GM12878 (cell line): ENCODE results near the gene ME2. TPM values are rescaled to one million over a fixed set of nuclear protein-coding genes. Genes with fewer than 3 reads are reported as not detected.

Experiments
- ATF7 ChIP-seq: fragments of 450-650 bp; IDR thresholded peaks from 2 replicates; pipeline ENCODE4 v1.6.1; 2016; ENCODE audit warnings: low read depth, mild to moderate bottlenecking
- BCL11A ChIP-seq: IDR thresholded peaks from 2 replicates; pipeline ENCODE4 v1.6.1; 2011; ENCODE audit warnings: low read depth, low read length
- CHD2 ChIP-seq: IDR thresholded peaks from 2 replicates; pipeline ENCODE4 v1.6.1; 2011; ENCODE audit warnings: low read depth, low read length, improper control_type of control experiment, borderline replicate concordance
- CREM ChIP-seq: IDR thresholded peaks from 2 replicates; pipeline ENCODE4 v1.6.1; 2014; ENCODE audit warnings: antibody characterized with exemption, low read depth
- EGR1 ChIP-seq, 2 experiments: IDR thresholded peaks; 1 replicate in 1 of 2; 2 replicates in 1 of 2; pipeline ENCODE4 v1.6.1; 2011 to 2012; ENCODE audit warnings: low read depth in 2 of 2, low read length in 2 of 2, borderline replicate concordance in 1 of 2, mild to moderate bottlenecking in 1 of 2, moderate library complexity in 1 of 2
- EZH2 ChIP-seq: IDR thresholded peaks from 2 replicates; pipeline ENCODE4 v1.6.1; 2012; ENCODE audit warnings: low read depth, mild to moderate bottlenecking, control low read depth, inconsistent platforms, low read length, borderline replicate concordance; ENCODE audit not compliant: control insufficient read depth
- GATAD2B ChIP-seq: fragments of 450-650 bp; conservative IDR thresholded peaks from 2 replicates; pipeline ENCODE4 v1.6.1; 2017; ENCODE audit warnings: low read depth, mild to moderate bottlenecking, moderate library complexity
- KDM1A ChIP-seq: fragments of 200-600 bp; sonication (generic); IDR thresholded peaks from 2 replicates; pipeline ENCODE4 v1.6.1; 2016; ENCODE audit warnings: borderline replicate concordance
- KLF5 ChIP-seq: fragments of 450-650 bp; IDR thresholded peaks from 2 replicates; pipeline ENCODE4 v1.6.1; 2014; ENCODE audit warnings: mild to moderate bottlenecking; ENCODE audit not compliant: partially characterized antibody
- MTA3 ChIP-seq: IDR thresholded peaks from 2 replicates; pipeline ENCODE4 v1.6.1; 2012; ENCODE audit warnings: low read length, inconsistent platforms, borderline replicate concordance
- NFIC ChIP-seq: IDR thresholded peaks from 2 replicates; pipeline ENCODE4 v1.6.1; 2012; ENCODE audit warnings: low read depth, mild to moderate bottlenecking, inconsistent platforms, low read length, moderate library complexity
- SMAD1 ChIP-seq: fragments of 450-650 bp; IDR thresholded peaks from 2 replicates; pipeline ENCODE4 v1.6.1; 2018; ENCODE audit warnings: mild to moderate bottlenecking, low read depth; ENCODE audit not compliant: partially characterized antibody
- TAF1 ChIP-seq: IDR thresholded peaks from 2 replicates; pipeline ENCODE4 v1.6.1; 2011; ENCODE audit warnings: mild to moderate bottlenecking, low read depth, low read length, borderline replicate concordance
- TCF3 ChIP-seq: IDR thresholded peaks from 2 replicates; pipeline ENCODE4 v1.6.1; 2012; ENCODE audit warnings: low read depth, mild to moderate bottlenecking, low read length, borderline replicate concordance; ENCODE audit not compliant: insufficient read depth
- WRNIP1 ChIP-seq: IDR thresholded peaks from 2 replicates; pipeline ENCODE4 v1.6.1; 2011; ENCODE audit warnings: low read depth, low read length, improper control_type of control experiment, borderline replicate concordance
- ZNF207 ChIP-seq: fragments of 450-650 bp; IDR thresholded peaks from 2 replicates; pipeline ENCODE4 v1.6.1; 2014; ENCODE audit warnings: antibody characterized with exemption, mild to moderate bottlenecking, borderline replicate concordance
- ZSCAN29 ChIP-seq: fragments of 450-650 bp; IDR thresholded peaks from 2 replicates; pipeline ENCODE4 v1.6.1; 2017; ENCODE audit warnings: mild to moderate bottlenecking, moderate library complexity
- polyA plus RNA-seq, 11 experiments: library from polyadenylated mRNA; depleted of rRNA in 4 of 11; unstranded in 6 of 11; stranded (reverse) in 5 of 11; fragments of >200 nt; fragmentation: Nextera tagmentation in 4 of 11; fragmentation: Illumina TruSeq in 1 of 11; extraction: Ambion mirVana in 4 of 11; extraction: Trizol in 1 of 11; gene quantifications; 1 replicate in 1 of 11; 2 replicates in 10 of 11; pipeline versions ENCODE4 v1.2.1 to v1.2.3, GENCODE V29; 2011 to 2016; ENCODE audit warnings: inconsistent platforms in 2 of 11, missing spikeins in 2 of 11, low read depth in 1 of 11
- total RNA-seq, 4 experiments: library from RNA; depleted of rRNA in 3 of 4; stranded (reverse); fragments of >200 nt in 3 of 4; fragmentation: Illumina TruSeq in 1 of 4; extraction: Trizol in 1 of 4; gene quantifications; 2 replicates each; pipeline versions ENCODE4 v1.2.1 to v1.2.3, GENCODE V29; 2013 to 2021
- TF ChIP-seq, protein P1 (sequence below): fragments of 450-650 bp; formaldehyde crosslinking; IDR thresholded peaks from 2 replicates; pipeline ENCODE4 v1.5.0; 2022; ENCODE audit warnings: mild to moderate bottlenecking, missing genetic modification characterization
- TF ChIP-seq, protein P2 (sequence below): fragments of 450-650 bp; IDR thresholded peaks from 2 replicates; pipeline ENCODE4 v1.6.1; 2017; ENCODE audit warnings: borderline replicate concordance
- TF ChIP-seq, protein P3 (sequence below): IDR thresholded peaks from 2 replicates; pipeline ENCODE4 v1.6.1; 2012; ENCODE audit warnings: low read depth, low read length, improper control_type of control experiment
- TF ChIP-seq, protein P4 (sequence below): fragments of 450-650 bp; IDR thresholded peaks from 2 replicates; pipeline ENCODE4 v1.6.1; 2018; ENCODE audit warnings: borderline replicate concordance, mild to moderate bottlenecking; ENCODE audit not compliant: partially characterized antibody
- TF ChIP-seq, protein P5 (sequence below): IDR thresholded peaks from 2 replicates; pipeline ENCODE4 v1.6.1; 2011; ENCODE audit warnings: borderline replicate concordance, low read depth, mild to moderate bottlenecking, moderate library complexity, low read length; ENCODE audit not compliant: insufficient read depth, poor library complexity, severe bottlenecking

Gene ME2
- total and polyA plus RNA-seq, 10 of the 15 experiments (the other 5 are each of a cell fraction or from before 2014, with no cell fraction given): 41.3 to 155 (median 133) TPM

DNA sequence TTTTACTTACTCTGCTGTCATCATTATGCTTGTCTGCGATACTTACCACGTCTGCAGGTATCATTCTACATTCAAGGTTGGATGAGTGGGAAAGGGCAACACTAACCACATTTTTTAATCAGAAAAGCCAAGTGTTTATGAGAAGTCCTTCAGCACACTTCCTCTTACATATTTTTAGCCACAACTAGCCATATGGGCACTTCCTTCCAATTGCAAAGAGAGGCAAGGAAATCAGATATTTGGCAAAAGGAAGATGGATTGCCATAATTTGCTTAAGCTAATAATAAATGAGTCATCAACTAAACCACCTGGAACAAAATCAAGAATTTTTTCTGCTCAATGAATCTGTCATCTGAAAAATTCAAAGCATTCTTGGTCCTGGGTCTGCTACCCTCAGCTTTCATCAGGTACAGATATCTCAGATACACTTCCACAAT, 42.4 kb upstream of the ME2 start (continued):
- TF ChIP-seq, protein P1, sequence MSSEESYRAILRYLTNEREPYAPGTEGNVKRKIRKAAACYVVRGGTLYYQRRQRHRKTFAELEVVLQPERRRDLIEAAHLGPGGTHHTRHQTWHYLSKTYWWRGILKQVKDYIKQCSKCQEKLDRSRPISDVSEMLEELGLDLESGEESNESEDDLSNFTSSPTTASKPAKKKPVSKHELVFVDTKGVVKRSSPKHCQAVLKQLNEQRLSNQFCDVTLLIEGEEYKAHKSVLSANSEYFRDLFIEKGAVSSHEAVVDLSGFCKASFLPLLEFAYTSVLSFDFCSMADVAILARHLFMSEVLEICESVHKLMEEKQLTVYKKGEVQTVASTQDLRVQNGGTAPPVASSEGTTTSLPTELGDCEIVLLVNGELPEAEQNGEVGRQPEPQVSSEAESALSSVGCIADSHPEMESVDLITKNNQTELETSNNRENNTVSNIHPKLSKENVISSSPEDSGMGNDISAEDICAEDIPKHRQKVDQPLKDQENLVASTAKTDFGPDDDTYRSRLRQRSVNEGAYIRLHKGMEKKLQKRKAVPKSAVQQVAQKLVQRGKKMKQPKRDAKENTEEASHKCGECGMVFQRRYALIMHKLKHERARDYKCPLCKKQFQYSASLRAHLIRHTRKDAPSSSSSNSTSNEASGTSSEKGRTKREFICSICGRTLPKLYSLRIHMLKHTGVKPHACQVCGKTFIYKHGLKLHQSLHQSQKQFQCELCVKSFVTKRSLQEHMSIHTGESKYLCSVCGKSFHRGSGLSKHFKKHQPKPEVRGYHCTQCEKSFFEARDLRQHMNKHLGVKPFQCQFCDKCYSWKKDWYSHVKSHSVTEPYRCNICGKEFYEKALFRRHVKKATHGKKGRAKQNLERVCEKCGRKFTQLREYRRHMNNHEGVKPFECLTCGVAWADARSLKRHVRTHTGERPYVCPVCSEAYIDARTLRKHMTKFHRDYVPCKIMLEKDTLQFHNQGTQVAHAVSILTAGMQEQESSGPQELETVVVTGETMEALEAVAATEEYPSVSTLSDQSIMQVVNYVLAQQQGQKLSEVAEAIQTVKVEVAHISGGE (CRISPR knock-in tag): no peak
- TF ChIP-seq BCL11A (no peak), KDM1A (no peak), CREM (no peak), SMAD1 (no peak), TAF1 (no peak), TCF3 (no peak), ZNF207 (no peak), CHD2 (no peak), GATAD2B (no peak), WRNIP1 (no peak), MTA3 (no peak), EGR1 (IDR thresholded peaks at IDR 0.05; ENCODE audit: borderline replicate concordance in 1 of 2, low read depth in 2 of 2, low read length in 2 of 2) (no peak), ZSCAN29 (no peak), KLF5 (no peak), ATF7 (peak; percentile 73), EZH2 (no peak), NFIC (no peak)
- TF ChIP-seq, protein P2, sequence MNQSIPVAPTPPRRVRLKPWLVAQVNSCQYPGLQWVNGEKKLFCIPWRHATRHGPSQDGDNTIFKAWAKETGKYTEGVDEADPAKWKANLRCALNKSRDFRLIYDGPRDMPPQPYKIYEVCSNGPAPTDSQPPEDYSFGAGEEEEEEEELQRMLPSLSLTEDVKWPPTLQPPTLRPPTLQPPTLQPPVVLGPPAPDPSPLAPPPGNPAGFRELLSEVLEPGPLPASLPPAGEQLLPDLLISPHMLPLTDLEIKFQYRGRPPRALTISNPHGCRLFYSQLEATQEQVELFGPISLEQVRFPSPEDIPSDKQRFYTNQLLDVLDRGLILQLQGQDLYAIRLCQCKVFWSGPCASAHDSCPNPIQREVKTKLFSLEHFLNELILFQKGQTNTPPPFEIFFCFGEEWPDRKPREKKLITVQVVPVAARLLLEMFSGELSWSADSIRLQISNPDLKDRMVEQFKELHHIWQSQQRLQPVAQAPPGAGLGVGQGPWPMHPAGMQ: no peak
- TF ChIP-seq, protein P3, sequence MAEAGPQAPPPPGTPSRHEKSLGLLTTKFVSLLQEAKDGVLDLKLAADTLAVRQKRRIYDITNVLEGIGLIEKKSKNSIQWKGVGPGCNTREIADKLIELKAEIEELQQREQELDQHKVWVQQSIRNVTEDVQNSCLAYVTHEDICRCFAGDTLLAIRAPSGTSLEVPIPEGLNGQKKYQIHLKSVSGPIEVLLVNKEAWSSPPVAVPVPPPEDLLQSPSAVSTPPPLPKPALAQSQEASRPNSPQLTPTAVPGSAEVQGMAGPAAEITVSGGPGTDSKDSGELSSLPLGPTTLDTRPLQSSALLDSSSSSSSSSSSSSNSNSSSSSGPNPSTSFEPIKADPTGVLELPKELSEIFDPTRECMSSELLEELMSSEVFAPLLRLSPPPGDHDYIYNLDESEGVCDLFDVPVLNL: no peak
- TF ChIP-seq, protein P4, sequence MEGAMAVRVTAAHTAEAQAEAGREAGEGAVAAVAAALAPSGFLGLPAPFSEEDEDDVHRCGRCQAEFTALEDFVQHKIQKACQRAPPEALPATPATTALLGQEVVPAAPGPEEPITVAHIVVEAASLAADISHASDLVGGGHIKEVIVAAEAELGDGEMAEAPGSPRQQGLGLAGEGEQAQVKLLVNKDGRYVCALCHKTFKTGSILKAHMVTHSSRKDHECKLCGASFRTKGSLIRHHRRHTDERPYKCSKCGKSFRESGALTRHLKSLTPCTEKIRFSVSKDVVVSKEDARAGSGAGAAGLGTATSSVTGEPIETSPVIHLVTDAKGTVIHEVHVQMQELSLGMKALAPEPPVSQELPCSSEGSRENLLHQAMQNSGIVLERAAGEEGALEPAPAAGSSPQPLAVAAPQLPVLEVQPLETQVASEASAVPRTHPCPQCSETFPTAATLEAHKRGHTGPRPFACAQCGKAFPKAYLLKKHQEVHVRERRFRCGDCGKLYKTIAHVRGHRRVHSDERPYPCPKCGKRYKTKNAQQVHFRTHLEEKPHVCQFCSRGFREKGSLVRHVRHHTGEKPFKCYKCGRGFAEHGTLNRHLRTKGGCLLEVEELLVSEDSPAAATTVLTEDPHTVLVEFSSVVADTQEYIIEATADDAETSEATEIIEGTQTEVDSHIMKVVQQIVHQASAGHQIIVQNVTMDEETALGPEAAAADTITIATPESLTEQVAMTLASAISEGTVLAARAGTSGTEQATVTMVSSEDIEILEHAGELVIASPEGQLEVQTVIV: no peak
- TF ChIP-seq, protein P5, sequence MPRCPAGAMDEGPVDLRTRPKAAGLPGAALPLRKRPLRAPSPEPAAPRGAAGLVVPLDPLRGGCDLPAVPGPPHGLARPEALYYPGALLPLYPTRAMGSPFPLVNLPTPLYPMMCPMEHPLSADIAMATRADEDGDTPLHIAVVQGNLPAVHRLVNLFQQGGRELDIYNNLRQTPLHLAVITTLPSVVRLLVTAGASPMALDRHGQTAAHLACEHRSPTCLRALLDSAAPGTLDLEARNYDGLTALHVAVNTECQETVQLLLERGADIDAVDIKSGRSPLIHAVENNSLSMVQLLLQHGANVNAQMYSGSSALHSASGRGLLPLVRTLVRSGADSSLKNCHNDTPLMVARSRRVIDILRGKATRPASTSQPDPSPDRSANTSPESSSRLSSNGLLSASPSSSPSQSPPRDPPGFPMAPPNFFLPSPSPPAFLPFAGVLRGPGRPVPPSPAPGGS: no peak
